CD4-positive, alpha-beta T cell treated with Interleukin-6 for 4 hours (primary cell): ENCODE measurements around the gene CA10.

ENCODE experiments used
- DNase-seq: peaks from one replicate; pipeline ENCODE4 v3.0.0-alpha.2; 2020; ENCODE audit warnings: mixed read lengths

Gene CA10

DNA sequence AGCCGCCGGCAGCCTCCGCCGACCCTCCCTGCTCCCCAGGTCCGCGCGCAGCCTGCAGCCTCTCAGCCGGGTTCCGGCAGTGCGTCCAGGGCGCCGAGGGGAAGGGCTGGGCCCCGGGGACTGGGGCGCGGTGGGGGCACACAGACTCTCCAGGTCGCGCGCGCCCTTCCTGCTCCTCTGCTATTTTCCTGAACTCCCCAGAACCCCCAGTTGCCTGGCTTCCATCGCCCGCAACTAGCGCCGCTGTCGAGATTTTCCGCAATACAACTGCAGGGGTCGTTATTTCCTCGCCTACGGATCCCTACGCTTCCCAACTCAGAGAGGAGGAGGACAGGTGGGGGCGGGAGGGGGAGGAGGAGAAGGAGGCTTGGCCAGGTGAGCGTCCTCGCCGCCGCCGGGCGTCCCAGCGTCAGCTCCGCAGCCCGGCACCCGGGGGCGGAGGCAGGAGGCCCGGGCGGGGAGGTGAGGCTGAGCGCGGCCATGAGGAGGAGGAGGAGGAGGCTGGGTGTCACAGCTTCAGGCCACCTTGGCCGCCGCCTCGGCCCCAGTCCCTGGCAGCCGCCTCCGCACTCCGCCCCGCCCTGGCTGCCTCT, at the start of gene CA10:
Gene CA10, minus strand, starts transcription at position 265 of the 593 bp plus-strand sequence.
- no peak for DNase-seq

DNA sequence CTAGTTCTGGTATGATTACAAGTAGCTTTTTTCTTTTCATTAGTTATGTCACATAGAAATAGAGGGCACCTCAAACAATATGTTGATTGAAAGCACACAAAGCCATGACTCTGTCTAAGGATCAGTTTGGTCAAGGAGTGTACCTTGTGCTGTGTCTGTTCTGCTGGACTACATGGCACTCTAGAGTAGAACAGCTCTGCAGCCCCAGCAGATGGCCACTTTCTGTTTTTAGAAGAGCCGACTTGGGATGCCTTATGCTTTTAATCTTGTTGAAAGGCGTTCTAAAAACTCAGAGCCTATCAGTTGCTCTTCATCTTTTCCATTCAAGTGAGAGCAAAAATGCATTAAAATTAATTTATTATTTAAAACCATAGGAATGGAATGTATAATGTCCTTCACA, 49.3 kb upstream of the CA10 start:
- DNase-seq = no peak

DNA sequence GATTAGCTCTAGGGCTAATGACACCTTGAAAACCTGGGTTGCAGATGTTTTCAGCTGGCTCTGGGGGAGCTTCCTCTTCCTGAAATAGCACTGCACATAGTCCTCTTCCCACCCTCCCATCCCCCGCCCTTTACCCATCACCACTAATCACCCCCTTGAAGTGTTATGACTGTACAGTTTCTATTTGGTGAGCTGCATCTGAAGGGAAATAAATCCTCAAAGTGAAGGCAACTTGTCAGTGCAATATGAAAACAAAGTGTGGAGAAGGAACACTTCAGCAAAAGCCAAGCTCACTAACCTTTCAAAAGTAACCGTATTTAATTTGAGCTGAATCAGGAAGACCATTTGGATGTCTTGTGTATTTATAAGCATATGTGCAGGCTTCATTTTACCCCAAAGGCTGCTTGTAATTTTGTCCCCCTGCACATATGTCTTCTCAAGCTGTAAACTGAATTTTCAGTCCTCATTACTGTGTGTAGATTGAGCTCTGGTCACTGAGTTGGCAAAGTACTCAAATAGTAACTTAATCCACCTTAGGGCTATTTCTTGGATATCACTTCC, 44.1 kb upstream of the CA10 start:
- no peak for DNase-seq

DNA sequence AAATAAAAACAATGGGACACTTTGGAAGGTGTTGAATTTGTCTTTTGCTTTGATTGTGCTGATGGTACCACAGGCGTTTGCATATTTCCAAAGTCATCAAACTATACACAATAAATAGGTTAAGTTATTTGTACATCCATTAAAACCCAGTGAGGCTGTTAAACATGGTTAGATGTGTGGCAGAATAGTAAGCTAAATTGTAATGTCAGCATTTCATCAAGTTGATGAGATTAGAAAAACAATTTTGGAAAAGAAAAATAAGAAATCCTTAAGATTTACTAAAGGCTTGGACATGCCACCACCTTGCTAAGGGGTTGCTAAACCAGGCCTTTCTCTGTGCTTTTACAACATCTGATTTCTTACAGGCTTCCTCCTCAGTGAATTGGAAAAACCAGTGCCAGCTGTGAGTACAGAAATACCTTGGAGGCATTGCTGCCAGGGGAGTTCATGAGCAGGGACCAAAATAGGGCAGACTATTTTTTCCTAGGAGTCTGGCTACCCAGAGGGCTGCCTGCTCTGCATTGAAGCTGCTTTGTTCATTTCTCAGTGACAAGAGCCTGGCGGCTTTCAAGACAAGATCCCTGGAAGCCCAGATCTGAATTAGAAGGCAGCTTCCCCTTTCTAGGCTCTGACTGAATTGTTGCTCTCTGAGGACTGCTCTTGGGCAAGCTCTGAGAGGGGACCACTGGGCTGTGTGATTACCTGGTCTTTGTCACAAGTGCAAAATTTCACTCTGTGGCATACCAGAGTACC, 43.4 kb upstream of the CA10 start:
- no peak for DNase-seq

DNA sequence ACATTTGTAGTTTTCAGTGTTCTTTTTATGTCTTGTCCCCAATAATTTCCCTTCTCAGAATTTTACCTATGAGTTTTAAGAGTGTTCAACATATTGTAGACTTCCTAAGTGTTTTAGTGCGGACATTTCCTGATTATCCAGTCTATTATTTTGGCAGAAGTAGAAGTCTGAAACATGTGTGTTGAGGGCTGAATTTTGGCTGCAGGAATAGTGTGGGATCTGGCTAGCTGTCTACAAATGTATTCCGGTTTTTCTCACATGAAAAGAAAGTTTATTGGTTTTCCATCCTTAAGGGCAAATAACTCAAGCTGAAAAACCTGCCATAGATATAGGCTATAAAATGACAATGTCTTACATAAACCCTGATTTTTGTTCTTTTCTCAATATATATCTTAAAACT, 33.0 kb upstream of the CA10 start:
- DNase-seq = no peak

DNA sequence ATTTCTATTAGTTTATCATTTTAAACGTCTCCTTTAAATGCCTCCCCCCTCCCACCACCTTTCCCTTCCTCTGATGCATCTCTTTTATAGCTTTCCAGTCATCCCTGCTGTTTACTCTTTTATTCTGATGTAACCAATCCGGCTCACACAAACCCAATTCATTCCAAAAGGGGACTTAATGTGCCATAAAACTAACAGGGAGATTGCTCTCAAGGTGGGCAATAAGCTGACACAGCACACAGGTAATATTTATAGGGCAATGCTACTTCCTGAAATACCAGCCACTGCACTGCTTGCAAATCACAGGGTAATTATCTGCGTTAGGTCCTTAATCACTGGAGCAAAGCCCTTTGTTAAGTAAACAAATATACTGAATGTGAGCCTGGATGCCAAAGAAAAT, 23.3 kb upstream of the CA10 start:
- DNase-seq = no peak

DNA sequence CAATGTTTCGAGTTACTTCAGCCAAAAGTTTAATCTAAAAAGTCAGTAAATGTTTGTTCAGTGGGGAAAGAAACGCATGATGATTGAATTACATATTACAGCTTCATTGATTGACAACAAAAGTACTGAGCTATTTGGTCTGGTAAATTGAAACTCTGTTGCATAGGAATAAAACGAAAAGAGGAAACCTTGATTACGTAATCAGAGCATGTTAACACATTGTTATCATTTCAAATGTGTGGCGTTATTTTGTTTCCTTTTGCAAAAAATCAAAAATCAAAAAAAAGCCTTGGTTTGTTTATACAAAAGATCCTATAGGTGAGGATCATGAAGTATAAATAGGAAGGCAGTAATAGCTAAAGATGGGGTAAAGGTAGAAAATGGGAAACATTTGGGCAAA, 19.5 kb upstream of the CA10 start:
- no peak for DNase-seq

DNA sequence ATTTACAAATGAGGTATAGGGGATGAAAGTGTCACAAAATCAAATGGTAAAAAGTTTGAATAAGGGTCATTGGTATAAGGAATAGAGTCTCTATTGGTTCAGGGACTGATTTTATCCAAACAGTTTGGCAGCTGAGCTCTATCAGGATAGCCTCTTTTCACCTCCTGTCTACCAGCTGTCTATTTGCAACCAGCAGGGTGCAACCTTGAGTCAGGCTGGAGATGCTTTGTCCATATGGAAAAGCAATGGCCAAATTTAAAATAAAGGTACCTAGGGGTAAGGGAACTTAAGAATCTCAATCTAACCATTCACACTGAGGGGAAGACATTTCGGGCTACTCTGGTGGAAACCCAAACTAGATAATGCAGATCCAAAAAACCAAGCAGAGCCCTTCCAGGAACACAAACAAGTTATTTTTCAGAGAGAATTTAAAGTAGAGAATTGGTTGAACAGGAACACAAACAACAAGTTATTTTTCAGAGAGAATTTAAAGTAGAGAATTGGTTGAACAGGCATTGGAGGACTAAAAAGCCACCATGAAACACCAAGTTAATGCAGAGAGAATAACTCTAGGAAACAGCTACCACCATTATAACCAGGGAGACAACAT, 12.6 kb upstream of the CA10 start:
- no peak for DNase-seq

DNA sequence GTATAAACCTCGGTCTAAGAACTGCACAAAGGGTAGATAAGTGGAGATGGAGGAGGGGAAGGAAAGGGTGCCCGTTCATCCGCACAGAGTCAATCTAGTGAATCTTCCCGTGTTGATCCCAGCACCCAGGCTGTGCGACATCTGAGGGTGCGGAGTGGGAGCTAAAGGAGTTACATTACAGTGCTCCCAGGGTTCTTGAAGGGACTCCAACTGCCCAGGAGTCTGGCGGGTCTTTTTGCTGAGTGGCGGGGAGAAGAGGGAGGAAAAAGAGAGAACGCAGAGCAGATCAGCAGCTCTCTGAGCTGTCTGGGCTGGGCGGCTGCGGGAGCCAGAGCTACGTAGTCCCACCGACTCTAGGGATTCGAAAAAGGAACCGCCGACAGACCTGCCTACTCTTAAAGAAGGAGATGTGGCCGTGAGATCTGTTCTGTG, 1.6 kb upstream of the CA10 start:
- DNase-seq = no peak

DNA sequence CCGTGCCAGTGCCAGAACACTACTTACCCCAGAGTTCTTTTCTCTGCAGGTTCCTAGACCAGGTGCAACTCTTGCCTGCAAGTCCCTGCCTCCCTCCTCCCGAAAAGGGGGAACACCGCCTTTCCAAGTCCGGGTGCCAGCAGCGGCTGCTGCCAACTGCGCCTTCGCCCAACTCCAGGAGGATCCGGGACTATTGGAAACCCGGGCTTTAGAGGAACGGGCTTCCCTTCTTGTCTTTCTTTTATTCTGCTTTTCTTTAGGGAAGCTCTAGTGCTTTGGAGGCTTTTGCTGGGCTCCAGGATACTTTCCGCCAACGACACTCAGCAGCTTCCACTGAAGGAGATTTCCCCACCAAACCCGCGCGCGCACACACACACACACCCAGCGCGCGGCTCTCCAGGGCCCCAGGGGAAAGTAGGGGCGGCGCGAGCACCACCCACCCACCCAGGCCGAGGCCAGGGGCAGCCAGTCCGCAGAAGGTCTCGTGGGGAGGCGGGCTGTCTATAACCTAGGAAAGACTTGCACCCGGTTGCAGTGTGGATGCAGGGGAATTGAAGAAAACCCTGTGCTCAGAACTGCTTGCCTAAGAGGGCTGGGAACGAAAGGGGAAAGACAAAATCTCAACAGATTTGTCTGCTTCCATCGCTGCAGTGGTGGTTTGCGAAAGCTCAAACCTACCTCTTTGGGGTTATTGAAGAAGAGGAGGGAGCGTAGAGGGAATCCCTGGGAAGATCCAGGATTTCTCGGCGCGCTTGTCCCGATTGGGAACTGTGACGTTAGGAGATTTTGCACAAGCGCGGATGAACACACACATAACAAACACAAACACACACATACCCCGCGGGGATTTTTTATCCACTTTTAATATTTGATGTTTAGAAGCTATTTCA, 977 bp upstream of the CA10 start:
- no peak for DNase-seq

DNA sequence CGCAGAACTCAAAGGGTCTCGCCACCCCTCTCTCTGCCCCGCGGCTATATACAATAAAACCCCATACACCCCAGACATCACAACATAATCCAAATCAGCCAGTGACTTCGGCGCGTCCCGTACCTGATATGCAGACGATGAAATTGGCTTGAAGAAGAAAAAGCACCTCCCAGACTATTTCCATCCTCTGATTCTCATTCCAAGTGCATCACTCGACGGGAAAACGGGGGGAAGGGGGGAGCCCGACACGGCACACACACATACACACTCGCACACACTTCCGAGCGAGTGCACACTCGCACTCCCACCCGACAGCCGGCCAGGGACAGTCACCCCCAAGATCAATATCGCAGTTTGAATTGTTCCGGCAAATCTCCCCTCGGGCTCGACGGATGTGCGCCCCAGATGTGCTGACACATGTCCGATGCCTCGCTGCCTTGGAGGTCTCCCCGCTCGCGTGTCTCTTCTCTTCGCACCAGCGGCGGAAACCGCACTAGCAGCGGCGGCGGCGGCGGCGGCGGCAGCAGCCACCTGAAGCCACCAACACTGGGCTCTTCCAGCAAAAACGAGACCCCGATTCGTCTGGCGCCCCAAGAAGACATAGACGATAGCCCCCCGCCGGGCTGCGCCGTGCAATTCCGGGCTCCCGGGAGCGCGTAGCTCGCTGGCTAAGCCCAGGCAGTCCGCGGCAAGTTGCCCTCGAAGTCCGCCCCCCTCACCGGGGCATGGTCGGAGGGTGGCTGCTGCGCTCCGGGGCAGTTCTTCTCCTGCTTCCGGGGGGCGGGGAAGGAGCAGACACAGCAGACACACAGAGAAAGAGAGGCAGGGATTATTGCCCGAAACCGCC, 688 bp downstream of the CA10 start:
- no peak for DNase-seq

DNA sequence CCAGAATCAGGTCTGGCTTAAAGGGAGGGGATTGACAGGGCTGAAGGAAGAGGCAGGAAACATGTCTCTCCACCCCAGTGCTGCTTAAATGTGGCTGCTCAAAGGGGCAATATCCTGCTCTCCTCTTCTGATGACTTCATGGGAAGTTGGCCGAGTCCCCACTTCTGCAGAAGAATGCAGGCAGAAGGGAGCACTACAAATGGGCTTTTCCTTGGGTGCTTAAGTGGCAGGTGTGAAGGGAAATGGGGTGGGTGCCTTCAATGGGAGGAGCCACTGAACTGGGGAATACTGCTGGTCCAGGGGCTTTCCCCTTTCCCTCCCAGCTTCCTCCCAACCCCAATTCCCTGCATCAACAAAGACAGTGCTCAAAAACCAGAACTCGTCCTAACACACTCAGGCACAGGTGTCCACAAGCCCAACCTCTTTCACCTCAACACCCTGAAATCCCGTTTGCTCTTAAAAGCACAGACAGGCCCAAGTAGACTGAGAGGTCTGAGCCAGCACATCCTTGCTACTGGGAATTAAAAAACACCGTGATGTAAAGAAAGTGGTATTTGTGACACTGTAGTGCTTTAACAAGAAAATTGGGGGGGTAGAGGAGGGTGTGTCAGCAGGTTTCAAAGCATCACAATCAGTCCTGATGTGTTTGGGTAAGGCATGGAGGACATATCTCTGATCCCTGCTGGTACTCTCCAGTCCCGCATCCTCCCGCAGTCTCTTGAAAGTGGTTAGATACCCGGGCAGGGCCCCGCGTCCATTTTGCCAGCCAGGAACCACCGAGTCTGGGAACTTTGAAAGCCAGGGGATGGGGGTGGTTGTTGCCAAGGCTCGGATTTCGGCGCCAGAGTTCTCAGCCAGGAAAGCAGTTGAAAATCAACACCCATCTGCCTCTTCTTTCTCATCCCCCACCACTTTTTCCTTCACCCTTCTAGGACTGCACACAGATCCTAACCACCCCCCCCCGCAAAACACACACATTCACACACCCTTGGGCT, 1.6 kb downstream of the CA10 start:
- no peak for DNase-seq

DNA sequence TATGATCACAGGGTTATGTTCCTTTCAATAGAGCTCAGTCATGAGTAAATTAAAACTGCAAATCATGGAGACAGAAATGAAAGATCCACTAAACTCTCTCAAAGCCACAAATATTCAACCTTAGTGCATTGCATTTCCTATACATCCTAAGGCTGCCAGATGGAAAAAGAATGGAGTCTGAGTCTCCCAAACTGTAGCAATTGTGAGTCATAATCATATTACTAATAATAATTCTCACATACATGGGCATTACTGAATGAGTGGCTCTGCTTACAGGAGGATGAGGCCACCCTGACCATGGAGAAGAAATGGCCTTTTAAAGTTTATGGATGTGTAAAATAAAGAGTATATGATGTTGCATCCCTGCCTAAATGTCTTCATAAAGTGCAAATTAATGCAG, 3.2 kb downstream of the CA10 start:
- DNase-seq = no peak

DNA sequence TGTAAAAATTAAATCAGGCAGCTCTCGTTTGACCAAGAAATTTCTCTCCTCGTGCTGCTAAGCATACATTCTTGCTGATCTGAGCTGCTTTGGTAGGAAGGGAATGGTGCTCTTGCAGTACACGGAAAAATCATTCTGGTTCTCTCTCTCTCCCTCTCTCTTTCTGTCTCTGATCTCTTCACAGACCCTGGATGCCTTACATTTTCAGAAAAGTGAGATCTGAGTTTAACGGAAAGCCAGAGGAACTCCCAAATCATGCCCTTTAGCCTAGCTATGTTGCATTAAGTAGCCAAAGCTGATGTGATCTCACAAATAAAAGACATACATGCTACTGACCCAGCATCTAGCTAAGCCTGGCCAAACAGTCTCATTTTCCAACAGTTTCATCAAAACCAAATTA, 4.0 kb downstream of the CA10 start:
- DNase-seq = no peak

DNA sequence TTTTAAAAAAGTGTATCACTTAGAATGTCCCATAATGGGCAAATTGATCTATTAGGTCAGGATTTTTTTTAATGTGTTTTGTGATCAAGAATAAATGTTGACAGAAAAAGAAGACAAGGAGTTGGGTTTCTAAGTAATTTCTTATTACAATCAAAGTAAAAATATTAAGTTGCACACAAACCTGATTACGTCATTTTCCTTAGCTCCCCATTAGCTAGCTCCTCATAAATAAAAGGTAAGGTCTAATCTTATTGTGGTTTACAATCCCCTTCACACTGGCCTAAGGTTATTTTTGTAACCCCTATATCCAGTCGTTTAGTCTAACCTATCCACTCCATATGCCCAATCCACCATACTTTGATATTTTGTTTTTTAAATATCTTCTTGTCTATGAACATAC, 7.6 kb downstream of the CA10 start:
- DNase-seq = no peak

DNA sequence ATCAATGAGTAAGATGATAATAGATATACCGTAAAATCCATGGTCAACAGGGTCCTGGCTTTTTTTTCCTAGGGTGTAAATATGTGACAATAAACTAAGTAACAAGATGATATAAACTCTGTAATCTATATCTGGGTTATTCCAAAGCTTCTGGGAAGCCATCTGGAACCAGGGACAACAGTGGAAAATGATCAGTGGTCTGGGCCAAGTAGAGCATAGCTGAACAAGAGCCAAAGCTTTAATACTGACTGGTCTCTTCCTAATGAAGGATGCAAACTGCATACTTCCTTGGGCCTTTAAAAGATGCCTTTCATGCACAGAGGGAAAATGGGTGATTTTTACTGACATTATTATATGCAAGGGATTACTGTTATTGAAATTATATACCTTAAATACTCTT, 8.9 kb downstream of the CA10 start:
- DNase-seq = no peak

DNA sequence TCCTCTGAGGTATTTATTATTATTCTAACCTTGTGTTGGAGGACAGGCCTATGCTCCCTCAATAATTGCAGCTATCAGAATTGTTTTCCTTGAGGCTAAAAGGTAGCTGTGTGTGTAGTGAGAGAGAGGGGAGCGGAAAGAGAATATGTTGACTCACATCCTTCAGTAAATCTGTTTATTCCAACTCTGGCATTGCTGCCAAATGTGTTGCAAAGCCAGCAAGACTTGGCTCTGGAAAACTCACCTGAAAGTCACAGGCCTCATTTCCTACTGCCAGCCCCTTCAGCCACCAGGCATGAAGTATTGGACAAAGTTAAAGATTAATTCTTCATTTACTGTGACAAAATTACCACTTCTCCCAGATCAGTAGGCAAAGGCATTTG, 9.6 kb downstream of the CA10 start:
- no peak for DNase-seq

DNA sequence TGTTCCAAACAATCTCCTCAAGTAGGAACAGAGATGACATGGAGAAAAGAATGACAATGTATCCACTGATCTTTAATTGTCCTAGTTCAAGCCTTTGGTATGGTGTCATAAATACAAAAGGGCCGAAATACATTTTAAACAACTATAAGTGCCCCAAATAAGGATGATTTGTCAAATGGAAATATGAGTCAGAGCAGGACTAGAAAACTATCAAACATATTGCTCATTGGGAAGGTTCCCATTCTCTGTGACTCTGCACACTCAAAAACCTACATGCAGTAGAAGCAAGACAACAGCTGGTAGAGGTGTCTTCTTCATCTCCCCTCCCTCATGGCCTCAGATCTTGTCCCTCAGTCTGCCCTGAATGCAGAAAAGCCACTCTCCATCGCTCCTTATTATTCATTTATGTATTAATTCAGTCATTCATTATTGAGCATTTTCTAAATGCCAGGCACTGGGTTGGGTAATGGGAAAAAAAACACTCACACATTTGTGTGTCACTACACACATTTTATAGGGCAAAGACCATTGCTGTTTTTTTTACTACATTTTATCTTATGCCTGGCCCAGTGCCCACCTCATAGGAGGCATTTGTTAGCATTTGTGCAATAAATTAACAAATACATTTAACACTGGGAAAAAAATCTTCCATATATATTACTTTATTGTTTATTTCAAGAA, 10.1 kb downstream of the CA10 start:
- no peak for DNase-seq

DNA sequence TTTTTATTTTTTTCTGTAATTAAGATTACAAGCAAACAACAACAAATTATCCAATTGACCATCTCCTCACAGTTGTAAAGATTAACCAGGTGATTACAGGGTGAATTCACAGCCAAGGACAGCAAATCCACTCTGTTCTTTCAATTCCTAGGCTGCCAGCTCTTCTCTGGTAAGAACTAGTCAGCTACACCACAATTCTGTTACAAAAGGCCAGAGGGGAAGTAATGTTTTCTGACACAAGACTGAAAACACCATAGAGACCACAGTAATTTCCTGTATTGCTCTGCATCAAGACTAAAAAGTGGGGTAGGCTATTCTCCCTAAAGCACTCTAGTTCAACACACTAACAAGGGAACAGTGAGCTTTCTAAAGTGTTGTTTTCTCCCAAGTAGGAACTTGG, 10.6 kb downstream of the CA10 start:
- DNase-seq = no peak

DNA sequence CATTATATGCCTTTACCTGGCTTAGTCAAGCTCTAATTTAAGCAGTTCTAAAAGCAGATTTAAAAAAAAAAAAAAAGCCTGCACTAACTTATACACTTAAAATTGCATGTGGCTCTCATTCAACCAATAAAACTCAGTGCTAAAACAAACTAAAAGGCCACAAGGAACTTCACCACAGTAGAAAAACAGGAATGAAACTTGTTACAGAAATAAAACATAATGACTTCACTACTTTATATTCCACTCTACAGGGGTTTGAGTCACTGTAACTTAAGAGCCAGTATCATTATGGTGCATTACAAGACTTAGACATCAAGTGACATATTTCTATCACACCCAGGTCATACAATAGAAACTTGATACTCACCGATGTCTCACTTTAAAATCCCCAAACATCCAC, 11.1 kb downstream of the CA10 start:
- no peak for DNase-seq
